Endometrial microvascular endothelial cells (primary cell): ENCODE results near the gene HOXD8. TPM values are rescaled to one million over a fixed set of nuclear protein-coding genes. Genes with fewer than 3 reads are reported as not detected.

Experiments
- in situ Hi-C: cut with HindIII; loops from 2 replicates; pipeline ENCODE4 v1.10.0; 2017; ENCODE audit warnings: low sequenced_read_pairs, low pct_unique_long_range_greater_than_20kb; ENCODE audit errors: inconsistent ontology term
- total RNA-seq: library from RNA; depleted of rRNA; stranded (reverse); fragments of >200 nt; gene quantifications from one replicate; pipeline ENCODE4 v1.2.3, GENCODE V29; 2015; ENCODE audit errors: inconsistent ontology term

Gene HOXD8
- total RNA-seq, 1 donor from 2014 or later: 41.0 TPM

GRCh38 chr2:176099728-176100546, 29.6 kb upstream of the HOXD8 start, which contains the start of gene HOXD12:
Gene HOXD12 (plus strand): TSS chr2:176099795. CDS start chr2:176099802, 7 bp downstream.
- in situ Hi-C loops: no loop called here

GRCh38 chr2:176100547-176101140, 28.9 kb upstream of the HOXD8 start:
- in situ Hi-C loops: no loop called here

GRCh38 chr2:176101216-176101830, 28.2 kb upstream of the HOXD8 start:
- in situ Hi-C loops: no loop called here

- in situ Hi-C loops: no loop called here
Observed at GRCh38 chr2:176101842-176102241, 27.7 kb upstream of the HOXD8 start.

- in situ Hi-C loops: no loop called here
Observed at GRCh38 chr2:176102309-176102866, 27.1 kb upstream of the HOXD8 start.

GRCh38 chr2:176103194-176103593, 26.3 kb upstream of the HOXD8 start:
- in situ Hi-C loops: no loop called here

GRCh38 chr2:176103742-176104315, 25.7 kb upstream of the HOXD8 start:
- in situ Hi-C loops: no loop called here

GRCh38 chr2:176104316-176105077, 25.0 kb upstream of the HOXD8 start:
- in situ Hi-C loops: no loop called here

- in situ Hi-C loops: no loop called here
Observed at GRCh38 chr2:176105078-176105729, 24.3 kb upstream of the HOXD8 start.

- in situ Hi-C loops: no loop called here
Observed at GRCh38 chr2:176105730-176106580, 23.6 kb upstream of the HOXD8 start.

- in situ Hi-C loops: no loop called here
Observed at GRCh38 chr2:176106581-176107539, 22.6 kb upstream of the HOXD8 start, which contains the start of gene HOXD11. Gene HOXD11 (plus strand): TSS chr2:176107280. CDS start chr2:176107356, 76 bp downstream.

- in situ Hi-C loops: no loop called here
Observed at GRCh38 chr2:176107731-176108181, 21.7 kb upstream of the HOXD8 start.

GRCh38 chr2:176109192-176109901, 20.2 kb upstream of the HOXD8 start:
- in situ Hi-C loops: no loop called here

- in situ Hi-C loops: no loop called here
Observed at GRCh38 chr2:176109946-176110345, 19.6 kb upstream of the HOXD8 start.
